Uterus (tissue), 4 donors: ENCODE results near the gene BHLHE40. TPM values are rescaled to one million over a fixed set of nuclear protein-coding genes. Genes with fewer than 3 reads are reported as not detected.

ENCODE experiments used
- DNase-seq, 2 donors: peaks; one replicate each; pipeline ENCODE4 v3.0.0-alpha.2; 2019 to 2020
- H3K27ac ChIP-seq, 2 donors: fragments of 200-600 bp; sonication (generic); 1 replicate in 1 of 2; 2 replicates in 1 of 2; pipeline ENCODE4 v1.5.1; 2016 to 2018
- H3K27me3 ChIP-seq, 2 donors: fragments of 200-600 bp; sonication (generic); one replicate each; pipeline ENCODE4 v1.5.1; 2018 to 2019; ENCODE audit warnings: control low read depth in 1 of 2
- H3K36me3 ChIP-seq, 2 donors: fragments of 200-600 bp; sonication (generic); one replicate each; pipeline ENCODE4 v1.5.1; 2019; ENCODE audit warnings: control low read depth in 1 of 2
- H3K4me1 ChIP-seq, 2 donors: fragments of 200-600 bp; sonication (generic); one replicate each; pipeline ENCODE4 v1.5.1; 2018 to 2019; ENCODE audit warnings: control low read depth in 1 of 2
- H3K4me3 ChIP-seq, 2 donors: fragments of 200-600 bp; sonication (generic); 1 replicate in 1 of 2; 2 replicates in 1 of 2; pipeline ENCODE4 v1.5.1; 2018 to 2019; ENCODE audit warnings: mild to moderate bottlenecking in 1 of 2
- H3K9me3 ChIP-seq, 2 donors: fragments of 200-600 bp; sonication (generic); one replicate each; pipeline ENCODE4 v1.5.1; 2019; ENCODE audit warnings: control low read depth in 1 of 2
- CTCF ChIP-seq, 4 experiments: fragments of 200-600 bp in 2 of 4; fragments of 450-650 bp in 2 of 4; sonication (generic) in 2 of 4; IDR thresholded peaks; one replicate each; pipeline ENCODE4 v1.5.1; 2016 to 2019; ENCODE audit warnings: antibody characterized with exemption in 4 of 4, mild to moderate bottlenecking in 2 of 4, moderate library complexity in 1 of 4
- POLR2A ChIP-seq, 2 donors: fragments of 450-650 bp; IDR thresholded peaks; one replicate each; pipeline ENCODE4 v1.6.1; 2016; ENCODE audit warnings: antibody characterized with exemption in 2 of 2, mild to moderate bottlenecking in 1 of 2, moderate library complexity in 1 of 2
- intact Hi-C: fragments of 100-400 bp; cut with DNase I; formaldehyde crosslinking; loops from one replicate; pipeline ENCODE4 v1.15.1; 2023; ENCODE audit warnings: low total_unique reads
- total RNA-seq, 4 donors: library from RNA; depleted of rRNA in 3 of 4; stranded (reverse); fragments of >200 nt in 3 of 4; gene quantifications; one replicate each; pipeline versions ENCODE4 v1.1.0 to v1.2.4, GENCODE V29; 2014 to 2023
- donor health status: DM: yes; HTN: yes; CAD: no.

Gene BHLHE40
- total RNA-seq, 4 donors from 2014 or later, result 11.4 to 84.2 (median 28.1) TPM

GRCh38 chr3:4953119-4953518, 26.1 kb upstream of the BHLHE40 start:
- Histone ChIP-seq H3K4me1 (no peaks in the 10 kb centered on the region), H3K27ac (no peak overlapping the region), H3K27me3 (no peaks in the 10 kb centered on the region), H3K4me3 (no peak overlapping the region), H3K9me3 (no peaks in the 10 kb centered on the region), H3K36me3 (no peaks in the 10 kb centered on the region)
- TF ChIP-seq POLR2A (IDR thresholded peaks at IDR 0.05) (no peak), CTCF (IDR thresholded peaks at IDR 0.05) (no peak)
- intact Hi-C loops, result no loop called here
- DNase-seq, result no peak

GRCh38 chr3:4954256-4955000, 24.8 kb upstream of the BHLHE40 start:
- no peaks in the 10 kb centered on the region for H3K36me3 ChIP-seq
- no peak overlapping the region for H3K27ac ChIP-seq
- no peaks in the 10 kb centered on the region for H3K27me3 ChIP-seq
- intact Hi-C loops, result no loop called here
- H3K4me3 ChIP-seq, result no peak overlapping the region
- DNase-seq, result no peak
- TF ChIP-seq POLR2A (IDR thresholded peaks at IDR 0.05), result no peak
- no peak for TF ChIP-seq CTCF (IDR thresholded peaks at IDR 0.05)
- H3K9me3 ChIP-seq, result no peaks in the 10 kb centered on the region
- no peaks in the 10 kb centered on the region for H3K4me1 ChIP-seq

GRCh38 chr3:4956099-4956498, 23.1 kb upstream of the BHLHE40 start:
- no peak overlapping the region for H3K4me3 ChIP-seq
- TF ChIP-seq CTCF (IDR thresholded peaks at IDR 0.05), result no peak
- no peak for TF ChIP-seq POLR2A (IDR thresholded peaks at IDR 0.05)
- no peak overlapping the region for H3K27ac ChIP-seq
- H3K9me3 ChIP-seq, result no peaks in the 10 kb centered on the region
- no peaks in the 10 kb centered on the region for H3K4me1 ChIP-seq
- intact Hi-C loops, result no loop called here
- no peak for DNase-seq
- H3K27me3 ChIP-seq, result no peaks in the 10 kb centered on the region
- H3K36me3 ChIP-seq, result no peaks in the 10 kb centered on the region

- no peak overlapping the region for H3K27ac ChIP-seq
- no peak for DNase-seq
- intact Hi-C loops, result no loop called here
Measured at GRCh38 chr3:4956738-4957137, 22.5 kb upstream of the BHLHE40 start.

More at GRCh38 chr3:4956738-4957137, 22.5 kb upstream of the BHLHE40 start:
- H3K27me3 ChIP-seq, result no peaks in the 10 kb centered on the region
- no peaks in the 10 kb centered on the region for H3K4me1 ChIP-seq
- no peaks in the 10 kb centered on the region for H3K36me3 ChIP-seq
- no peak overlapping the region for H3K4me3 ChIP-seq
- TF ChIP-seq POLR2A (IDR thresholded peaks at IDR 0.05), result no peak
- TF ChIP-seq CTCF (IDR thresholded peaks at IDR 0.05), result no peak
- no peaks in the 10 kb centered on the region for H3K9me3 ChIP-seq
